Measurements from ENCODE around the gene HBS1L.

HBS1L gene

GRCh38 chr6:134999107-134999506, 55.5 kb downstream of the HBS1L start:
- no peak for DNase-seq (ENCODE audit: low spot score)

- DNase-seq (ENCODE audit: low spot score), result no peak
These were observed 57.3 kb downstream of the HBS1L start for GRCh38 chr6:134997133-134997995.

GRCh38 chr6:134995536-134995935, 59.1 kb downstream of the HBS1L start:
- DNase-seq (ENCODE audit: low spot score), result no peak

GRCh38 chr6:134994431-134994830, 60.2 kb downstream of the HBS1L start:
- DNase-seq (ENCODE audit: low spot score), result no peak

- no peak for DNase-seq (ENCODE audit: low spot score)
These were observed 62.5 kb downstream of the HBS1L start for GRCh38 chr6:134992155-134992554.

GRCh38 chr6:134990262-134990661, 64.4 kb downstream of the HBS1L start:
- DNase-seq (ENCODE audit: low spot score), result no peak

GRCh38 chr6:134984821-134985220, 69.8 kb downstream of the HBS1L start:
- no peak for DNase-seq (ENCODE audit: low spot score)

- no peak for DNase-seq (ENCODE audit: low spot score)
These were observed 70.8 kb downstream of the HBS1L start for GRCh38 chr6:134983823-134984222.

- no peak for DNase-seq (ENCODE audit: low spot score)
These were observed 72.5 kb downstream of the HBS1L start for GRCh38 chr6:134982161-134982560.

GRCh38 chr6:134980846-134981245, 73.8 kb downstream of the HBS1L start:
- DNase-seq (ENCODE audit: low spot score), result no peak

- DNase-seq (ENCODE audit: low spot score), result peak; percentile 12
These were observed 75.5 kb downstream of the HBS1L start for GRCh38 chr6:134979142-134979541.

GRCh38 chr6:134974370-134974769, 80.3 kb downstream of the HBS1L start:
- no peak for DNase-seq (ENCODE audit: low spot score)

- no peak for DNase-seq (ENCODE audit: low spot score)
These were observed 86.9 kb downstream of the HBS1L start for GRCh38 chr6:134967711-134968110.

- no peak for DNase-seq (ENCODE audit: low spot score)
These were observed 90.0 kb downstream of the HBS1L start for GRCh38 chr6:134964451-134965203.

GRCh38 chr6:134962421-134962820, 92.2 kb downstream of the HBS1L start:
- no peak for DNase-seq (ENCODE audit: low spot score)

- DNase-seq (ENCODE audit: low spot score), result no peak
These were observed 93.3 kb downstream of the HBS1L start for GRCh38 chr6:134961366-134961765.

- no peak for DNase-seq (ENCODE audit: low spot score)
These were observed 95.0 kb downstream of the HBS1L start for GRCh38 chr6:134959603-134960002.

- no peak for DNase-seq (ENCODE audit: low spot score)
These were observed 97.9 kb downstream of the HBS1L start for GRCh38 chr6:134956676-134957075.

GRCh38 chr6:134956032-134956431, 98.6 kb downstream of the HBS1L start:
- DNase-seq (ENCODE audit: low spot score), result no peak

GRCh38 chr6:134954272-134955000, 100.2 kb downstream of the HBS1L start:
- no peak for DNase-seq (ENCODE audit: low spot score)

- DNase-seq (ENCODE audit: low spot score), result no peak
These were observed 102.9 kb downstream of the HBS1L start for GRCh38 chr6:134951494-134952263.

GRCh38 chr6:134950482-134950881, 104.1 kb downstream of the HBS1L start:
- DNase-seq (ENCODE audit: low spot score), result no peak
